GM12878 (cell line): ENCODE results near the gene RBM11.

ENCODE experiments used
- CBX3 ChIP-seq: fragments of 200-600 bp; sonication (generic); IDR thresholded peaks from 2 replicates; pipeline ENCODE4 v1.6.1; 2016; ENCODE audit warnings: low read depth, borderline replicate concordance
- FOS ChIP-seq: IDR thresholded peaks from 3 replicates; pipeline ENCODE4 v1.6.1; 2011; ENCODE audit warnings: borderline replicate concordance; ENCODE audit not compliant: insufficient read length; ENCODE audit errors: extremely low read depth
- FOXK2 ChIP-seq: fragments of 450-650 bp; IDR thresholded peaks from 2 replicates; pipeline ENCODE4 v1.6.1; 2017; ENCODE audit warnings: mild to moderate bottlenecking, moderate library complexity
- HDAC6 ChIP-seq: fragments of 200-600 bp; sonication (generic); IDR thresholded peaks from one replicate; pipeline ENCODE4 v1.8.0; 2017; ENCODE audit warnings: antibody characterized with exemption; ENCODE audit not compliant: unreplicated experiment
- JUNB ChIP-seq: IDR thresholded peaks from 2 replicates; pipeline ENCODE4 v1.6.1; 2016; ENCODE audit warnings: antibody characterized with exemption, mild to moderate bottlenecking
- NR2C2 ChIP-seq: IDR thresholded peaks from 2 replicates; pipeline ENCODE4 v1.6.1; 2011; ENCODE audit warnings: borderline replicate concordance, low read depth; ENCODE audit not compliant: control insufficient read depth, insufficient read length
- POLR2A ChIP-seq: IDR thresholded peaks from 2 replicates; pipeline ENCODE4 v1.6.1; 2011; ENCODE audit warnings: low read depth, mild to moderate bottlenecking, low read length
- RELA ChIP-seq: fragments of 450-650 bp; IDR thresholded peaks from 2 replicates; pipeline ENCODE4 v1.8.0; 2014; ENCODE audit warnings: borderline replicate concordance; ENCODE audit not compliant: partially characterized antibody
- SUPT20H ChIP-seq: IDR thresholded peaks from 2 replicates; pipeline ENCODE4 v1.6.1; 2011; ENCODE audit warnings: low read depth, mild to moderate bottlenecking, low read length, moderate library complexity, borderline replicate concordance; ENCODE audit not compliant: control insufficient read depth
- ZBTB4 ChIP-seq: fragments of 450-650 bp; formaldehyde crosslinking; IDR thresholded peaks from 2 replicates; pipeline ENCODE4 v1.4.0; 2022; ENCODE audit warnings: mild to moderate bottlenecking, moderate library complexity
- TF ChIP-seq, protein P1 (sequence below), 3 experiments: IDR thresholded peaks in 2 of 3; conservative IDR thresholded peaks in 1 of 3; 2 replicates each; pipeline ENCODE4 v1.5.1; 2011; ENCODE audit warnings: low read depth in 3 of 3, low read length in 3 of 3, mild to moderate bottlenecking in 3 of 3, control low read depth in 2 of 3, moderate library complexity in 2 of 3, inconsistent platforms in 1 of 3, mixed read lengths in 1 of 3; ENCODE audit not compliant: control insufficient read depth in 2 of 3, insufficient read depth in 1 of 3; ENCODE audit errors: extremely low read depth in 1 of 3

- TF ChIP-seq SUPT20H (no peak), CBX3 (no peak), JUNB (no peak), HDAC6 (no peak), ZBTB4 (CRISPR knock-in tag) (no peak), NR2C2 (no peak), FOXK2 (no peak), POLR2A (no peak), FOS (no peak), RELA (no peak)
- TF ChIP-seq, protein P1, sequence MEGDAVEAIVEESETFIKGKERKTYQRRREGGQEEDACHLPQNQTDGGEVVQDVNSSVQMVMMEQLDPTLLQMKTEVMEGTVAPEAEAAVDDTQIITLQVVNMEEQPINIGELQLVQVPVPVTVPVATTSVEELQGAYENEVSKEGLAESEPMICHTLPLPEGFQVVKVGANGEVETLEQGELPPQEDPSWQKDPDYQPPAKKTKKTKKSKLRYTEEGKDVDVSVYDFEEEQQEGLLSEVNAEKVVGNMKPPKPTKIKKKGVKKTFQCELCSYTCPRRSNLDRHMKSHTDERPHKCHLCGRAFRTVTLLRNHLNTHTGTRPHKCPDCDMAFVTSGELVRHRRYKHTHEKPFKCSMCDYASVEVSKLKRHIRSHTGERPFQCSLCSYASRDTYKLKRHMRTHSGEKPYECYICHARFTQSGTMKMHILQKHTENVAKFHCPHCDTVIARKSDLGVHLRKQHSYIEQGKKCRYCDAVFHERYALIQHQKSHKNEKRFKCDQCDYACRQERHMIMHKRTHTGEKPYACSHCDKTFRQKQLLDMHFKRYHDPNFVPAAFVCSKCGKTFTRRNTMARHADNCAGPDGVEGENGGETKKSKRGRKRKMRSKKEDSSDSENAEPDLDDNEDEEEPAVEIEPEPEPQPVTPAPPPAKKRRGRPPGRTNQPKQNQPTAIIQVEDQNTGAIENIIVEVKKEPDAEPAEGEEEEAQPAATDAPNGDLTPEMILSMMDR (IDR thresholded peaks at IDR 0.05 in 2 of 3, conservative IDR thresholded peaks at IDR 0.05 in 1 of 3; ENCODE audit: control insufficient read depth in 2 of 3, extremely low read depth in 1 of 3, insufficient read depth in 1 of 3, low read depth in 3 of 3, low read length in 3 of 3), result peak; percentile 35 to 56 (median 50); a peak in 4 of 6 replicates
Observed at GRCh38 chr21:14259747-14260146, 43.8 kb downstream of the RBM11 start.
